Neural cell (in vitro differentiated cells): ENCODE data around the gene PRXL2A.

Source experiments
- CTCF ChIP-seq: fragments of 450-650 bp; IDR thresholded peaks from 2 replicates; pipeline ENCODE4 v1.5.1; 2014; ENCODE audit warnings: antibody characterized with exemption, mild to moderate bottlenecking, moderate library complexity; ENCODE audit not compliant: poor library complexity, severe bottlenecking
- EP300 ChIP-seq: fragments of 450-650 bp; conservative IDR thresholded peaks from 2 replicates; pipeline ENCODE4 v1.6.1; 2014; ENCODE audit warnings: antibody characterized with exemption, mild to moderate bottlenecking, moderate library complexity; ENCODE audit not compliant: poor library complexity, severe bottlenecking
- EZH2 ChIP-seq: fragments of 200-600, 300-800 bp; shearing (Covaris generic), sonication (generic); IDR thresholded peaks from 2 replicates; pipeline ENCODE4 v1.6.1; 2014; ENCODE audit warnings: antibody characterized with exemption, low read length, borderline replicate concordance, mild to moderate bottlenecking; ENCODE audit not compliant: insufficient read depth, poor library complexity, severe bottlenecking
- MXI1 ChIP-seq: fragments of 450-650 bp; conservative IDR thresholded peaks from 2 replicates; pipeline ENCODE4 v1.6.1; 2014; ENCODE audit warnings: antibody characterized with exemption, mild to moderate bottlenecking; ENCODE audit not compliant: poor library complexity, severe bottlenecking
- POLR2AphosphoS5 ChIP-seq: IDR thresholded peaks from 2 replicates; pipeline ENCODE4 v1.6.1; 2012
- REST ChIP-seq: IDR thresholded peaks from 2 replicates; pipeline ENCODE4 v1.6.1; 2012; ENCODE audit warnings: borderline replicate concordance
- TAF1 ChIP-seq: IDR thresholded peaks from 2 replicates; pipeline ENCODE4 v1.6.1; 2012; ENCODE audit warnings: low read depth

- TF ChIP-seq EP300 (no peak), EZH2 (no peak), CTCF (no peak), MXI1 (no peak), POLR2AphosphoS5 (no peak), TAF1 (no peak), REST (no peak)
Measured at GRCh38 chr10:80411267-80411668, 2.9 kb downstream of the PRXL2A start.
